Effector memory CD8-positive, alpha-beta T cell (primary cell): ENCODE measurements around the gene STX18.

Source experiments
- ATAC-seq: fragments of 150-1000 bp; cut with Tn5 transposase; replicated peaks from 2 replicates; pipeline ENCODE4 v1.10.0; 2021; ENCODE audit warnings: mild to moderate bottlenecking, moderate library complexity
- DNase-seq, 3 experiments: peaks; one replicate each; pipeline ENCODE4 v3.0.0; 2021
- H3K27ac Mint-ChIP-seq, 2 donors: one replicate each; pipeline ENCODE4 v1.8.0; 2022; ENCODE audit warnings: mild to moderate bottlenecking in 2 of 2, mixed read lengths in 2 of 2, moderate library complexity in 2 of 2
- H3K27me3 Mint-ChIP-seq, 2 donors: one replicate each; pipeline ENCODE4 v1.8.0; 2022; ENCODE audit warnings: mixed read lengths in 2 of 2
- H3K36me3 Mint-ChIP-seq: one replicate; pipeline ENCODE4 v1.8.0; 2022; ENCODE audit warnings: mild to moderate bottlenecking, moderate library complexity, mixed read lengths; ENCODE audit not compliant: insufficient read depth
- H3K4me1 Mint-ChIP-seq, 2 donors: one replicate each; pipeline ENCODE4 v1.8.0; 2022; ENCODE audit warnings: low read depth in 2 of 2, mixed read lengths in 2 of 2
- H3K4me3 Mint-ChIP-seq, 2 donors: one replicate each; pipeline ENCODE4 v1.8.0; 2022; ENCODE audit warnings: mild to moderate bottlenecking in 2 of 2, mixed read lengths in 2 of 2, moderate library complexity in 2 of 2
- H3K9me3 Mint-ChIP-seq, 2 donors: one replicate each; pipeline ENCODE4 v1.8.0; 2022; ENCODE audit warnings: mixed read lengths in 2 of 2

The STX18 gene

GRCh38 chr4:4408132-4408523, 133.7 kb downstream of the STX18 start:
- peaks cover 0 to 9% of the 10 kb centered on the region in 2 donors for H3K27me3 Mint-ChIP-seq
- peaks cover 0 to 3% of the 10 kb centered on the region in 2 donors for H3K4me1 Mint-ChIP-seq
- DNase-seq (no peak), ATAC-seq (no peak)
- H3K36me3 Mint-ChIP-seq: peaks cover 11% of the 10 kb centered on the region
- no peaks in the 10 kb centered on the region for H3K9me3 Mint-ChIP-seq
- H3K4me3 Mint-ChIP-seq: no peak overlapping the region
- no peak overlapping the region for H3K27ac Mint-ChIP-seq

- Mint-ChIP-seq H3K4me1 (peaks cover 0 to 2% of the 10 kb centered on the region in 2 donors), H3K4me3 (no peak overlapping the region), H3K27ac (peak overlapping the region in 1 of 2 donors; percentile 30), H3K9me3 (no peaks in the 10 kb centered on the region), H3K27me3 (peaks cover 0 to 9% of the 10 kb centered on the region in 2 donors), H3K36me3 (peaks cover 7% of the 10 kb centered on the region)
- no peak for DNase-seq
- ATAC-seq: no peak
Measured at GRCh38 chr4:4407299-4408131, 134.3 kb downstream of the STX18 start.

DNA sequence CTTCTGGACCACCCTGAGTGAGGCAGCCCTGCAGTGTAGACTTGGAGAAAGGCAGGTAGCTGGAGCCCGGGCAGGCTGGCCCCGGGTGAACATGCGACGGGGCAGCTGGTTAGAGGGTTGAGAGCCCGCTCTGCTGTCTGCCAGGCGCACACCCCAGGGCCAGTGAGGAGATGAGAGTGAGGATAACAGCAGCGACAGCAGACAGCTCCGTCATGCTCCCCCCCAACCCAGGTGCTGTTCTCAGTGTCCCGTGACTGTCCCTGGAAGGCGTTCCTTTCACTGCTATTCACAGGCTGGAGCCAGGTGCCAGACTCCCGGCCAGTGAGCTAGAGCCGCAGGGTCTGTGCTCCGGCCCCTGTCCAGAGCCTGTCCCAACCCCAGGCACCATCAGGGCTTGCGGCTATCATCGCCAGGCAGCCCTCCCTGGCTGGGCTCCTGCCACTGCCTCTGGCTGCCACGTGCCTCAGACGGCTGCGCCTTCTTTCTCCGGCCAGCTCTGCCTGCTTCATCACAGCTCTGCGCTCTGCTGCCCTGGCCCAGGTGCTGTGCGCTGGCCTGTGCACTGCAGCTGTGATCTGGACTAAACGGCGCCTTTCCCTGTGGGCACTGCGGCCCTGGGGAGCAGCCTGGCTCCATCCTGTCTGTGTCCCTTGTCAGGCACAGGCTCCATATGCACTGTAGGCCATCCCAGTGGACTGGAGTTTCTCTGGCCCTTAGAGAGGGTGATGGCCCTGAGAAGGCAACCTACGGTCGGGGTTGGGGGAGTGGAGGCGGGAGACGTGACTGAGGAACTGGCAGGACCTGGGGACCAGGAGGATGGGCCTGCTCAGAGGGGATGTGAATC, 135.2 kb downstream of the STX18 start:
- Mint-ChIP-seq H3K9me3 (no peaks in the 10 kb centered on the region), H3K4me3 (no peak overlapping the region), H3K27me3 (peaks cover 0 to 9% of the 10 kb centered on the region in 2 donors), H3K36me3 (peaks cover 7% of the 10 kb centered on the region), H3K27ac (peak overlapping the region in 1 of 2 donors; percentile 30), H3K4me1 (peaks cover 0 to 2% of the 10 kb centered on the region in 2 donors)
- ATAC-seq: no peak
- no peak for DNase-seq

DNA sequence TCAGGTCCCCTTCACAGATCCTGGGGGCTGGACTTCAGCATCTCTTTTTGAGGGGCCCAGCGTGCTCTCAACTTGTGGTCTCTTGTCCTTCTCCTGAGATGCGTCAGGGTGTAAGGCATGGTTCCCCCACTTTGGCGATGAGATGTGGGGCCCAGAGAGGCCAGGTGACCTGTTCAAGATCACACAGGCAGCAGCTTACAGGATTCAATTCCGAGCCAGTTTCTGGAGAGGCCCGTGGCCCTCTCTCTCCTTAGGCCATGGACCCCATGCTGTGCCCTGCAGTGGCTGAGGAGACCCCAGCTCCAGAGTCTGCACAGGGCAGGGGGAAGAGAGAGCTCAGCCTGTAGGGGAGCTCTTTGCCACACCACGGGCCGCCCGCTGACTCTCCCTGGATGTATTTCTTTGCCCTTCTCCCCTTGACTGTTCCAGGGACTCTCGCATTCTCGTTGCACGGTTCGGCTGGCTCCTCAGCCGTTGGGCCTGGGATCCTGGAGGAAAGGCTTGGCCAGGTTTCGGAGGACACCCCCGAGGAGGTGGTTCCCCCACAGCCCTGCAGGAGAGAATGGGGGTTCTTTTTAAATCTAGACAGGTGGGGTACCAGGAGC, 136.4 kb downstream of the STX18 start:
- H3K27ac Mint-ChIP-seq: no peak overlapping the region
- H3K4me1 Mint-ChIP-seq: peaks cover 0 to 2% of the 10 kb centered on the region in 2 donors

GRCh38 chr4:4402966-4403365, 138.9 kb downstream of the STX18 start:
- ATAC-seq (no peak), DNase-seq (no peak)
- peaks cover 7% of the 10 kb centered on the region for H3K36me3 Mint-ChIP-seq
- H3K9me3 Mint-ChIP-seq: no peaks in the 10 kb centered on the region
- H3K27me3 Mint-ChIP-seq: peaks cover under 1 to 9% of the 10 kb centered on the region in 2 donors
- H3K27ac Mint-ChIP-seq: no peak overlapping the region
- peaks cover 0 to 2% of the 10 kb centered on the region in 2 donors for H3K4me1 Mint-ChIP-seq
- no peak overlapping the region for H3K4me3 Mint-ChIP-seq

More for the DNA sequence above, 136.4 kb downstream of the STX18 start:
- no peaks in the 10 kb centered on the region for H3K9me3 Mint-ChIP-seq
- ATAC-seq: no peak
- H3K4me3 Mint-ChIP-seq: no peak overlapping the region
- DNase-seq: no peak
- peaks cover 7% of the 10 kb centered on the region for H3K36me3 Mint-ChIP-seq
- peaks cover 0 to 9% of the 10 kb centered on the region in 2 donors for H3K27me3 Mint-ChIP-seq

- Mint-ChIP-seq H3K36me3 (peaks cover 7% of the 10 kb centered on the region), H3K27ac (no peak overlapping the region), H3K4me1 (peaks cover 0 to 3% of the 10 kb centered on the region in 2 donors), H3K27me3 (peaks cover 0 to 6% of the 10 kb centered on the region in 2 donors), H3K4me3 (no peak overlapping the region), H3K9me3 (no peaks in the 10 kb centered on the region)
- ATAC-seq: no peak
- DNase-seq: no peak
Measured at GRCh38 chr4:4401036-4401435, 140.8 kb downstream of the STX18 start.

DNA sequence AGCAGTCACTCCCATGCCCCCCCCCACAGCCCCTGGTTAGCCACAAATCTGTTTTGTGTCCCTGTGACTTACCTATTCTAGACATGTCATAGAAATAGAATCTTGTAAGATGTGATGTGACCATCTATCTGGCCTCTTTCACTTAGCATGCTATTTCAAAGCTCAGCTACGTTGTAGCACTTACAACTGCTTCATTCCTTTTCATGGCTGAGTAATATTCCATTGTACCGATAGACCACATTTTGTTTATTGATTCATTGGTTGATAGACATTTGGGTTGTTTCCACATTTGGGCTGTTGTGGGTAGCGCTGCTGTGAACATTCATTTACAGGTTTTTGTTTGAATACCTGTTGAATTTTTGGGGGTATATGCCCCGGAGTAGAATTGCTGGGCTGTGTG, 143.4 kb downstream of the STX18 start:
- H3K4me1 Mint-ChIP-seq: peaks cover 5 to 8% of the 10 kb centered on the region in 2 donors
- H3K36me3 Mint-ChIP-seq: peaks cover 5% of the 10 kb centered on the region
- ATAC-seq: no peak
- H3K27me3 Mint-ChIP-seq: peaks cover 6 to 8% of the 10 kb centered on the region in 2 donors
- DNase-seq: no peak
- H3K27ac Mint-ChIP-seq: no peak overlapping the region
- no peak overlapping the region for H3K4me3 Mint-ChIP-seq
- H3K9me3 Mint-ChIP-seq: no peaks in the 10 kb centered on the region

GRCh38 chr4:4397441-4397819, 144.4 kb downstream of the STX18 start:
- H3K4me3 Mint-ChIP-seq: no peak overlapping the region
- no peaks in the 10 kb centered on the region for H3K9me3 Mint-ChIP-seq
- peaks cover 5 to 8% of the 10 kb centered on the region in 2 donors for H3K4me1 Mint-ChIP-seq
- H3K27ac Mint-ChIP-seq: no peak overlapping the region
- no peak for DNase-seq
- peaks cover 6 to 9% of the 10 kb centered on the region in 2 donors for H3K27me3 Mint-ChIP-seq
- H3K36me3 Mint-ChIP-seq: peaks cover 5% of the 10 kb centered on the region
- ATAC-seq: no peak

DNA sequence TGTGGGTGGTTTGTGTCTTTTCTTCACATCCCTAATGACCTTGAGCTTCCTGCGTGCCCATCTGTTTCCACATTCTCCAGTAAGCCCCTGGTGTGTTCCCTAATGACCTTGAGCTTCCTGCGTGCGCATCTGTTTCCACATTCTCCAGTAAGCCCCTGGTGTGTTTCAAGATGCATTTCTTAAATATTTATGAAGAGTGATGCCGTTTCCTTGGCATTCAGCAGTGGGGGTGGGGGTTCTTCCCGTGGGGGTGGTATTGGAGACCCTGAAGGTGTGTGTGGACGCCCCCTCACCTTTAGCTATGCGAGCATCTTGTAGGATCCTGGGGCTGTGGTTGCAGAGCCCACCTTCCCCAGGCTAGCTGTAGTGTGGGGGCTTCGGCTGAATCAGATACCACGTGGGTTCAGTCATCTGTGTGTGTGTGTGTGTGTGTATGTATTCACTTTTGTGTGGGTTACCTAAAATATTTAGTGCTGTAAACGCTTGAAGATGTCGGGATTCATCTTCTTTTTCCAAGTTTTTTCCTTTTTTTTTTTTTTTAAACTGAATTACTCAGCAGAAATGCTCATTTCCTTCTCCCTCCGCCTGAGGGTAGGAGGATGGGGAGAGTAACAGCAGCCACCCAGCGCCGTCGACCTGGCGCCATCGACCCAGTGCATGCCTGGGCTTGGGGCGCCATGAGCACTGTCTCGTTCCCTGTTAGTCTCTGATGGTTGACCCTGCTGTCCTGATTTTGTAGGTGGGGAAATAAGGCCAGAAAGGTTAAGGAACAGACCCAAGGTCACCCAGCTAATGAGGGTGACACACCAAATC, 145.0 kb downstream of the STX18 start:
- Mint-ChIP-seq H3K4me3 (no peak overlapping the region), H3K9me3 (no peaks in the 10 kb centered on the region), H3K4me1 (peaks cover 5 to 10% of the 10 kb centered on the region in 2 donors), H3K36me3 (peaks cover 5% of the 10 kb centered on the region), H3K27ac (peak overlapping the region in 1 of 2 donors; percentile 49), H3K27me3 (peaks cover 6 to 9% of the 10 kb centered on the region in 2 donors)
- ATAC-seq (no peak), DNase-seq (no peak)

- Mint-ChIP-seq H3K4me3 (no peak overlapping the region), H3K27ac (no peak overlapping the region), H3K36me3 (peaks cover 5% of the 10 kb centered on the region), H3K9me3 (no peaks in the 10 kb centered on the region), H3K27me3 (peaks cover 6 to 9% of the 10 kb centered on the region in 2 donors), H3K4me1 (peaks cover 5 to 10% of the 10 kb centered on the region in 2 donors)
- DNase-seq: no peak
- peak; percentile 22 for ATAC-seq
Measured at GRCh38 chr4:4395849-4396627, 145.8 kb downstream of the STX18 start.

GRCh38 chr4:4395371-4395770, 146.5 kb downstream of the STX18 start:
- Mint-ChIP-seq H3K36me3 (peaks cover 5% of the 10 kb centered on the region), H3K4me1 (peaks cover 5 to 12% of the 10 kb centered on the region in 2 donors), H3K27me3 (peaks cover 6 to 12% of the 10 kb centered on the region in 2 donors), H3K27ac (no peak overlapping the region), H3K4me3 (no peak overlapping the region), H3K9me3 (no peaks in the 10 kb centered on the region)
- ATAC-seq (no peak), DNase-seq (no peak)

DNA sequence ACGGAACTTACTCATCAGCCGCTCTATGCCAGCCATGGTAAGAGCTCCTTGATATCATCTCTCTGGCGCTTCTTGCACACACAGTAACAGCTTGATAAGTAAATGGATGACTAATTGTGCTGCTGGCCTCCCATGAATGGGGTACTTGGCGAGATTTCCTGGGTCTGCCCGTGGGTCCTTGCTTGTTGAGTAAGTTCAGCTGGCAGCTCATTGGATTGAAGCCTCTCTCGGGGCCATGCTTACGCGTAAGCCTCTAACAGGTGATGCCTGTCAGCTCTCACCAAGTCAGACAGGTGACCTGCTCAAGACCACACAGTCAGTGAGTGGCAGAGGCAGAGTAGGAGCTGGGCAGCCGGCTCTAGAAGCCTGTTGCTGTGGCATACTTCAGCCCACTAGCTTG, 147.2 kb downstream of the STX18 start:
- peaks cover 6 to 19% of the 10 kb centered on the region in 2 donors for H3K27me3 Mint-ChIP-seq
- H3K4me3 Mint-ChIP-seq: no peak overlapping the region
- H3K36me3 Mint-ChIP-seq: peaks cover 5% of the 10 kb centered on the region
- ATAC-seq: no peak
- H3K4me1 Mint-ChIP-seq: peaks cover 5 to 14% of the 10 kb centered on the region in 2 donors
- no peak for DNase-seq
- no peak overlapping the region for H3K27ac Mint-ChIP-seq
- H3K9me3 Mint-ChIP-seq: no peaks in the 10 kb centered on the region
